ENCODE measurements around the gene CREBL2. TPM values are rescaled to one million over a fixed set of nuclear protein-coding genes. Genes with fewer than 3 reads are reported as not detected.
"Not testable (repeated sequence)": the region's sequence is repeated elsewhere in the genome, so short reads cannot be mapped to it uniquely, and the experiment has no call there.

CREBL2 gene
- polyA plus RNA-seq, 4 donors: 36.0 to 42.3 (median 39.0) TPM

DNA sequence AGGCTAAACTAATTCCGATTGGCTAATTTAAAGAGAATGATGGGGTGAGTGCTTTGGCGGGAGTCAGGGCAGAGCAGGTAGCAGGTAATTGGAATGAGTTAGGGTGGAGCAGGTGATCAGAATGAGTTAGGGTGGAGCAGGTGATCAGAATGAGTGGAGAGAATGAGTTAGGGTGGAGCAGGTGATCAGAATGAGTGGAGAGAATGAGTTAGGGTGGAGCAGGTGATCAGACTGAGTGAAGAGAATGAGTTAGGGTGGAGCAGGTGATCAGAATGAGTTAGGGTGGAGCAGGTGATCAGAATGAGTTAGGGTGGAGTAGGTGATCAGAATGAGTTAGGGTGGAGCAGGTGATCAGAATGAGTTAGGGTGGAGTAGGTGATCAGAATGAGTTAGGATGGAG lies 15.7 kb upstream of the CREBL2 start:
- DNase-seq (ENCODE audit: low read depth in 4 of 4, low spot score in 3 of 4): not testable (repeated sequence)

- DNase-seq (ENCODE audit: low read depth in 4 of 4, low spot score in 3 of 4): not testable (repeated sequence)
Observed at GRCh38 chr12:12596598-12596997, 15.1 kb upstream of the CREBL2 start.

GRCh38 chr12:12598864-12599263 lies 12.8 kb upstream of the CREBL2 start:
- DNase-seq (ENCODE audit: low read depth in 4 of 4, low spot score in 3 of 4): no peak

DNA sequence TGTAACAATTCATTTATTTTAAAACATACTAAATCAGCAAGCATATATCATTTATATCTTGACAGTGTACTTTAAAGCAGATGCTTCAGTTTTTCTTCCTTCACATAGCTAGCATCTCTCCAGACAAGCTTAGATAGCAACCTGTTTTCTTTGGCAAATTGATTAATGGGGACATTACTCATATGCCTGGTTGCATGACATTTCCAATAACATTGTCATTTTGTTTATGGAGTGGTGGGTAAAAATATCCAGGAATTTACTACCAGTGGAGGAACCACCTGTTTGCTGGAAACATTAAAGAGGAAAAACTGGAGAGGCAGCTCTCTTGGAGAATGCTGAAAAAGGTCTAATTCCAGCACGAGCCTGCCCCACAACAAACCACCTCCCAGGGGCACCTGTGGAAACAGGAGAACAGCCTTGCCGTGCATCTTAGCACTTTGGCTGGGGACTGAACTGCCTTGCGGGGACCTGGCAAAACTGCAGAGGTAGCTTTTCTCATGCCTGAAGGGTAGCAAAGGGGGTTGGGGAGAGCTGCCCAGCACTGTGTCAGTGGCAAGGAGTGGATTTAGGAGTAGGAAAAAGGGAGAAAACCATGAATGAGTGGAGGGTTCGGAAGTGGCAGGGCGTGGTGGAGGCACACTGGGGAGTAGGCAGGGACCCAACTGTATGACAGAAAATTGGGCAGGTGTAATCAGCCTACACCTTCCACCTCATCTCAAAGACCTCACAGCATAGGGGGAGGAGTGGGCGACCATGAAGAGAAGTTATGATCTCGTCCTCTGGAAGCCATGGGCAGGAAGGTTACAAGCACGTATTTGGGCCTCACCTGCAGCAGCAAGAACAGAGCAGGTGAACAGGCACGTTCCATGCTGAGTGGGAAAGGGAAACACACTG lies 11.7 kb upstream of the CREBL2 start:
- DNase-seq (ENCODE audit: low read depth in 4 of 4, low spot score in 3 of 4): no peak

GRCh38 chr12:12600659-12601058 lies 11.0 kb upstream of the CREBL2 start:
- DNase-seq (ENCODE audit: low read depth in 4 of 4, low spot score in 3 of 4): no peak

DNA sequence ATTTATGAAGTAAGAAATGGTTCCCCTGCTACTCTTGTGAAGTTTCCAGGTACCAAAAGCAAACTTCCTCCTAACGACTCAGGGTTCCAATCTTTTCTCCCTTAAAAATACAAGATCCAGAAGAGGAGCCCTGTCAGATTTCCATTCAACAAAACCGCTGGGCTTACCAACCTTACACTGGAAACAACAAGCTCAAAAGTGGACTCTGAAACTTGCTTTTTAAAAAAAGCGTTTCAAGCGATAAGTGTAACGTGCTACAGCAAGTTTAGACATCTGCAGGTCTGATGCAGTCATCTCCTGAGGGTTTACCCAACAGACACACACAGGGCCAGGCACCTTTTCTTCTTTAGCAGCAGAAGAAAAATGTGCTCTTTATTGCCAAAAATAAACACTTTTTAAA lies 6.9 kb upstream of the CREBL2 start:
- no peak for DNase-seq (ENCODE audit: low read depth in 4 of 4, low spot score in 3 of 4)

DNA sequence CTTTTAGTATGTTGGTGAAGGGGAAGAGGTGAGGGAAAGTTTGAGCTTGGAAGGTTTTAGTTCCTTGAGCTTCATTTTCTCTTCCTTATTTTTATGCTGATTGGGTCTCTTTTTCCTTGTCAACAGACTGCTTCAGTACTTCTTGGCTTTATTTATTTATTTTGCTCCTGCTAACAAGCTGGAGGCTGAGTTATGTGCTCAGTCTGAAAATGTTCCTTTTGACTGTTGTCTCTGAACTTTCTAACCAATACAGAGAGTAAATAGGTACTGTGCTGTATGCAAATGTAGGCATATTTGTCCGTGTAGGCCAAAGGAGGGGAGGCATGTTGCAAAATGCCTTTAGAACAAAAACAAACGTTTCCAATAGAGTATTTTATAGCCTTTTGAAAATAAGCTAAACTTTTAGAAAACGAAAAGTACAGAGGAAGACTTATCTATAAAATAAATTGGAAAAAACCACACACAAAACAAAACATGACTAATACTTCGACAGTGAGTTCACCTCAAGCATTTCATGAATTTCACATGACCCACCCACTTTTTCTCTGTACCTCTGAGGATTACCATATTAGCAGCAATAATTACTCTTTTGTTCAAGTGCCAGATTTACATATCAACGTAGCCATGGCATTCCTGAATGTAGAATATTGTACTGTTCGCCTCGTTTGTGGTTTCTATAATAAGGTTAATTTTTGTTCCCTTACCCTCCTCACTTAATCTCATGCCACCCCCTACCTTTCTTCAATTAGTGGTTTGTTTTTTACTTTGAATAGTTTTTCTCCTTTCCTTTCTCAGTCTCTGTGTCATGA lies 4.7 kb upstream of the CREBL2 start:
- DNase-seq (ENCODE audit: low read depth in 4 of 4, low spot score in 3 of 4): no peak

DNA sequence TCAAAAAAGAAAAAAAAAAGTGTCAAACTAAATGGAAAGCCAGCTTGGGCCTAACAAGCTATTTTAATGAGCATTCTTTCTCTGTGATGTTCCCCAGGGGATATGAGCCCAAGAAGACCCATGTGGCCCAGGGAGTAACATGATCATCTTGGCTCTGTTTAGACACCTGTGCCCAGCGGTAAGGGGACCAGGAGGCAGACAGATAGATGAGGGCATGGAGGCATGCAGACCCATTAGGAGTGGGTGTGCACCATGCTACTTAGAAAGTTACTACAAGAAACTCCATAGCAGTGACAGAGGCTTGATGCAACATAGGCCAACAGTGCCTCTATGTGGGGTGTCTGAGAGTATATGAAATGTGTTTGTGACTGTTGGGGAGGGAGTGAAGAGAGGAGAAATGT lies 3.1 kb upstream of the CREBL2 start:
- no peak for DNase-seq (ENCODE audit: low read depth in 4 of 4, low spot score in 3 of 4)

GRCh38 chr12:12609692-12610091 lies 2.0 kb upstream of the CREBL2 start:
- no peak for DNase-seq (ENCODE audit: low read depth in 4 of 4, low spot score in 3 of 4)

GRCh38 chr12:12610711-12611110 lies 965 bp upstream of the CREBL2 start:
- no peak for DNase-seq (ENCODE audit: low read depth in 4 of 4, low spot score in 3 of 4)

DNA sequence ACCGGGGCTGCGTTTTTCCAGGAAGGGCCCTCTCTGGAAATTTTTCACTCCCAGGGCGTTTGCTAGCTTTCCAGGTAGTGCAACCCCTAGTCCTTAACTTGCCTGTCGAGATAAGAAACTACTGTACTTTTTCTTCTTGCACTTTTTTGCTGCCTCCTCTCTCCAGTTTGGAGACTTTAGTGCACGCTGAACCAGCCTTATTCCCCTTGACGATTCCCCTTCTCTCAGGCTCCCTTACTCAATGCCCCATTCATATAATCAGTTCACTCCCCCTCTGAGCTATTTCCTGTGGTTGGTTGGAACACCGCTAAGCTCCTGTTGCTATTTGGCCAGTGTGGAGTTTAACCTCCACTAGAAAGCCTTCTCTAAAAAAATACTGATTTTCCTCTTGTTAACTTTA lies 682 bp downstream of the CREBL2 start:
- DNase-seq (ENCODE audit: low read depth in 4 of 4, low spot score in 3 of 4): peak in 2 of 4 donors; percentile 22 to 25

GRCh38 chr12:12613344-12613743 lies 1.7 kb downstream of the CREBL2 start:
- no peak for DNase-seq (ENCODE audit: low read depth in 4 of 4, low spot score in 3 of 4)

DNA sequence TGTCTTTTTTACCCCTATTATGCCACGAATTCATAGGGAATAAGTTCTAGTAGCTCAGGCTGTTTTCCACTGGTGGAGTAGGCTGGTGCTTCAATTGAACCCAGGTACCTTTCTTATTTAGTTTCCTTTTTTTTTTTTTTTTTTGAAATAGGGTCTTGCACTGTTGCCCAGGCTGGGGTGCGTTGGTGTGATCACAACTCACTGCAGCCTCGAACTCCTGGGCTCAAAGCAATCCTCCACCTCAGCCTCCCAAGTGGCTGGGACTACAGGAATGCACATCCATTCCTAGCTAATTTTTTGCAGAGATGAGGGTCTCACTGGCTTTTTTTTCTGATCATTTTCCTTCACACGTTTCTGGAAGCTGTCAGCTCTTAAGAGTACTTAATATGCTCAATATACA lies 2.7 kb downstream of the CREBL2 start:
- DNase-seq (ENCODE audit: low read depth in 4 of 4, low spot score in 3 of 4): no peak

- no peak for DNase-seq (ENCODE audit: low read depth in 4 of 4, low spot score in 3 of 4)
Observed at GRCh38 chr12:12616512-12617310, 5.0 kb downstream of the CREBL2 start.

DNA sequence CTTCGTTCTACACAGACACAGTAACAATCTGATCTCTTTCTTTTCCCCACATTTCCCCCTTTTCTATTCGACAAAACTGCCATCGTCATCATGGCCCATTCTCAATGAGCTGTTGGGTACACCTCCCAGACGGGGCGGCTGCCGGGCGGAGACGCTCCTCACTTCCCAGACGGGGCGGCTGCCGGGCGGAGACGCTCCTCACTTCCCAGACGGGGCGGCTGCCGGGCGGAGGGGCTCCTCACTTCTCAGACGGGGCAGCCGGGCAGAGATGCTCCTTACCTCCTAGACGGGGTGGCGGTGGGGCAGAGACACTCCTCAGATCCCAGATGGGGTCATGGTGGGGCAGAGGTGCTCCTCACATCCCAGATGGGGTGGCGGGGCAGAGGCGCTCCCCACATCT lies 6.4 kb downstream of the CREBL2 start:
- not testable (repeated sequence) for DNase-seq (ENCODE audit: low read depth in 4 of 4, low spot score in 3 of 4)

GRCh38 chr12:12620730-12621315 lies 9.1 kb downstream of the CREBL2 start:
- DNase-seq (ENCODE audit: low read depth in 4 of 4, low spot score in 3 of 4): no peak

GRCh38 chr12:12622418-12622817 lies 10.7 kb downstream of the CREBL2 start:
- no peak for DNase-seq (ENCODE audit: low read depth in 4 of 4, low spot score in 3 of 4)

DNA sequence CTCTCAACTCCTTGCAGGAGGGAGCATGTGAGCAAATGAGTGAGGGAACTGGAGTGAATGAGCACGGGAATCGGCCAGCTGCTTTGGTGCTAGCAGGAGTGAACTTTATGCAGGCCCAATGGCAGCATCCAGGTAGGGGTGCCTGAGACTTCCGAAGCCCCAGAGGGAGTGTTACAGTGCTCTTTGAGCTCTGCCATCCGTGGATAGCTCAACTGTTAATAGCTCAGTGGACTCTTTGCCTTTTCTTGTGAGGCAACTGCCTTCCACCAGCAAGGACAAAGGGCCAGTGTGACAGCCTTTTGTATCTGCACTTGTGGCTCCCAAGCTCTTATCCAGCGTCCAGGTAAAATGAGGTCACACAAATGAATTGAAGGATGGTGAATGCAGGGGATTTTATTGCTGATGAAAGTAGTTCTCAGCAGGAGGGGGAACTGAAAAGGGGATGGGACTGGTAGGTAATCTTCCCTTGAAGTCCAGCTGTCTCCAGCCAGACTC lies 12.9 kb downstream of the CREBL2 start:
- DNase-seq (ENCODE audit: low read depth in 4 of 4, low spot score in 3 of 4): no peak

DNA sequence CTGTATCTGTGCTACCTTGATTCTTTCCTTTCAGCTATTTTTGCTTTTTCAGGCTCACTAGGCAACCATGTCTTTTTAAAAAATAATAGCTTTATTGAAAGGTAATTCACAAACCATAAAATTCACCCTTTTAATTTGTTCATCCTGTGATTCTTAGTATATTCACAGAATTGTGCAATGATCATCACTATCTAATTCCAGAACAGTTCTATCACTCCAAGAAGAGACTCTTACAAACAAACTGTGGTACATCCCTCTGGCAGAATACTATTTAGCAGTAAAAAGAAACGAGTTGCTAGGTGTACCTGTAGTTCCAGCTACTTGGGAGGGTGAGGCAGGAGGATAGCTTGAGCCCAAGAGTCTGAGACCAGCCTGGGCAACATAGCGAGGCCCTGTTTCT lies 14.8 kb downstream of the CREBL2 start:
- no peak for DNase-seq (ENCODE audit: low read depth in 4 of 4, low spot score in 3 of 4)

GRCh38 chr12:12627308-12627827 lies 15.7 kb downstream of the CREBL2 start:
- DNase-seq (ENCODE audit: low read depth in 4 of 4, low spot score in 3 of 4): no peak
